Keratinocyte (primary cell): ENCODE measurements around the gene EIF3A.

Source experiments
- EZH2 ChIP-seq: IDR thresholded peaks from one replicate; pipeline ENCODE4 v1.6.1; 2012; ENCODE audit warnings: inconsistent platforms, mild to moderate bottlenecking, low read length, moderate library complexity
- TF ChIP-seq, protein P1 (sequence below), 3 experiments: IDR thresholded peaks in 1 of 3; conservative IDR thresholded peaks in 1 of 3; optimal IDR thresholded peaks in 1 of 3; 2 replicates in 2 of 3; 3 replicates in 1 of 3; pipeline versions ENCODE3 to v1.5.1; 2011; ENCODE audit warnings: low read length in 3 of 3, mild to moderate bottlenecking in 3 of 3, moderate library complexity in 2 of 3, control low read depth in 1 of 3, inconsistent platforms in 1 of 3; ENCODE audit not compliant: insufficient read depth in 2 of 3; ENCODE audit errors: extremely low read depth in 1 of 3

DNA sequence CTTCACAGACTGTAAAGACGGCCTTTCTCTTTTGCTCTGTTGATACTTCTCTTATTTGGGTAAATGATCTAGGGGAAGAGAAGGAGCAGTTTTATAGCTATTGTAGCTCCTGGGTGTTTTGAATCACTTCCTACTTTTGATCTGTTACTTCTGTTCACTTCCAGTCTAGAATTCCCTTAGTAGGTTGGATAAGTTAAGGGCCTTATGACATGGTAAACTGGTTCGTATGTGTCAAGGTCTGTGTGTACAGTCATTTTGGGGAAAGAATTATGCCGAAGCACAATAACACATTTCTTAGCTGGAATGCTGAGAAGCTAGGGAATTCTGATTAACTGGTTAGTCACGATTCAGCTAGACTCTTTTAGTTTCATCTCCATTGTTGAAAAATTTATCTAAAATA lies 31.4 kb upstream of the EIF3A start:
- TF ChIP-seq, protein P1, sequence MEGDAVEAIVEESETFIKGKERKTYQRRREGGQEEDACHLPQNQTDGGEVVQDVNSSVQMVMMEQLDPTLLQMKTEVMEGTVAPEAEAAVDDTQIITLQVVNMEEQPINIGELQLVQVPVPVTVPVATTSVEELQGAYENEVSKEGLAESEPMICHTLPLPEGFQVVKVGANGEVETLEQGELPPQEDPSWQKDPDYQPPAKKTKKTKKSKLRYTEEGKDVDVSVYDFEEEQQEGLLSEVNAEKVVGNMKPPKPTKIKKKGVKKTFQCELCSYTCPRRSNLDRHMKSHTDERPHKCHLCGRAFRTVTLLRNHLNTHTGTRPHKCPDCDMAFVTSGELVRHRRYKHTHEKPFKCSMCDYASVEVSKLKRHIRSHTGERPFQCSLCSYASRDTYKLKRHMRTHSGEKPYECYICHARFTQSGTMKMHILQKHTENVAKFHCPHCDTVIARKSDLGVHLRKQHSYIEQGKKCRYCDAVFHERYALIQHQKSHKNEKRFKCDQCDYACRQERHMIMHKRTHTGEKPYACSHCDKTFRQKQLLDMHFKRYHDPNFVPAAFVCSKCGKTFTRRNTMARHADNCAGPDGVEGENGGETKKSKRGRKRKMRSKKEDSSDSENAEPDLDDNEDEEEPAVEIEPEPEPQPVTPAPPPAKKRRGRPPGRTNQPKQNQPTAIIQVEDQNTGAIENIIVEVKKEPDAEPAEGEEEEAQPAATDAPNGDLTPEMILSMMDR (optimal IDR thresholded peaks at IDR 0.05 in 1 of 3, IDR thresholded peaks at IDR 0.05 in 1 of 3, conservative IDR thresholded peaks at IDR 0.05 in 1 of 3; ENCODE audit: extremely low read depth in 1 of 3, insufficient read depth in 2 of 3, low read length in 3 of 3), result no peak
- TF ChIP-seq EZH2, result no peak
